Trophoblast cell (in vitro differentiated cells and primary cell): ENCODE data around the gene RASA3.

Experiments
- DNase-seq, 2 donors: peaks; one replicate each; pipeline ENCODE4 v3.0.0-alpha.2; 2016
- H2AFZ ChIP-seq: 2 replicates; pipeline ENCODE4 v1.6.1; 2013; ENCODE audit warnings: low read length, moderate library complexity, mild to moderate bottlenecking; ENCODE audit not compliant: insufficient read depth, poor library complexity
- H2AK5ac ChIP-seq: 2 replicates; pipeline ENCODE4 v1.6.1; 2013; ENCODE audit warnings: mild to moderate bottlenecking, low read length
- H2BK120ac ChIP-seq: 2 replicates; pipeline ENCODE4 v1.6.1; 2013; ENCODE audit warnings: low read length, mild to moderate bottlenecking, moderate library complexity; ENCODE audit not compliant: insufficient read depth, poor library complexity
- H2BK12ac ChIP-seq: 2 replicates; pipeline ENCODE4 v1.6.1; 2013; ENCODE audit warnings: mild to moderate bottlenecking, low read length, moderate library complexity
- H2BK5ac ChIP-seq: 2 replicates; pipeline ENCODE4 v1.6.1; 2013; ENCODE audit warnings: low read length, low read depth, moderate library complexity, mild to moderate bottlenecking; ENCODE audit not compliant: poor library complexity
- H3K14ac ChIP-seq: 2 replicates; pipeline ENCODE4 v1.6.1; 2013; ENCODE audit warnings: mild to moderate bottlenecking, low read length
- H3K18ac ChIP-seq: 2 replicates; pipeline ENCODE4 v1.6.1; 2013; ENCODE audit warnings: mild to moderate bottlenecking, low read length
- H3K23ac ChIP-seq: 2 replicates; pipeline ENCODE4 v1.6.1; 2013; ENCODE audit warnings: low read length
- H3K27ac ChIP-seq: 2 replicates; pipeline ENCODE4 v1.5.1; 2013; ENCODE audit warnings: low read depth, mild to moderate bottlenecking, inconsistent platforms, low read length, moderate library complexity
- H3K27me3 ChIP-seq: 2 replicates; pipeline ENCODE4 v1.6.1; 2013; ENCODE audit warnings: inconsistent platforms, mild to moderate bottlenecking, low read length, moderate library complexity; ENCODE audit not compliant: insufficient read depth
- H3K36me3 ChIP-seq, 2 experiments: 1 replicate in 1 of 2; 2 replicates in 1 of 2; pipeline ENCODE4 v1.6.1; 2013; ENCODE audit warnings: low read length in 2 of 2, mild to moderate bottlenecking in 2 of 2, moderate library complexity in 1 of 2; ENCODE audit not compliant: insufficient read depth in 2 of 2, control insufficient read depth in 1 of 2
- H3K4ac ChIP-seq: 2 replicates; pipeline ENCODE4 v1.6.1; 2013; ENCODE audit warnings: low read depth, mild to moderate bottlenecking, low read length, moderate library complexity
- H3K4me1 ChIP-seq, 2 experiments: 1 replicate in 1 of 2; 2 replicates in 1 of 2; pipeline ENCODE4 v1.6.1; 2013; ENCODE audit warnings: low read length in 2 of 2, mild to moderate bottlenecking in 2 of 2, moderate library complexity in 1 of 2; ENCODE audit not compliant: insufficient read depth in 2 of 2, control insufficient read depth in 1 of 2
- H3K4me2 ChIP-seq: 2 replicates; pipeline ENCODE4 v1.6.1; 2013; ENCODE audit warnings: inconsistent platforms, mild to moderate bottlenecking, low read length, moderate library complexity
- H3K4me3 ChIP-seq: 2 replicates; pipeline ENCODE4 v1.5.1; 2013; ENCODE audit warnings: mild to moderate bottlenecking, low read depth, low read length, inconsistent platforms
- H3K79me1 ChIP-seq: one replicate; pipeline ENCODE4 v1.6.1; 2013; ENCODE audit warnings: low read length
- H3K79me2 ChIP-seq: 2 replicates; pipeline ENCODE4 v1.6.1; 2013; ENCODE audit warnings: low read length, mild to moderate bottlenecking; ENCODE audit not compliant: control insufficient read depth, insufficient read depth, poor library complexity
- H3K9ac ChIP-seq: 2 replicates; pipeline ENCODE4 v1.6.1; 2013; ENCODE audit warnings: mild to moderate bottlenecking, low read length
- H3K9me3 ChIP-seq: 2 replicates; pipeline ENCODE4 v1.6.1; 2013; ENCODE audit warnings: low read depth, mild to moderate bottlenecking, control low read depth, inconsistent platforms, low read length; ENCODE audit not compliant: insufficient read depth
- H4K12ac ChIP-seq: 2 replicates; pipeline ENCODE4 v1.6.1; 2013; ENCODE audit warnings: low read depth, mild to moderate bottlenecking, low read length, moderate library complexity
- H4K8ac ChIP-seq: 2 replicates; pipeline ENCODE4 v1.6.1; 2013; ENCODE audit warnings: low read depth, mild to moderate bottlenecking, low read length, moderate library complexity
- H4K91ac ChIP-seq: one replicate; pipeline ENCODE4 v1.6.1; 2013; ENCODE audit warnings: low read depth, mild to moderate bottlenecking, low read length, moderate library complexity
- WGBS: extraction: QIAGEN DNeasy Blood & Tissue Kit; methylation state at CpG from one replicate; pipeline ENCODE4 v1.1.7; 2013; ENCODE audit warnings: missing lambda C conversion rate; ENCODE audit not compliant: insufficient read length, insufficient coverage; ENCODE audit errors: extremely low coverage; 5-methylcytosine and 5-hydroxymethylcytosine counted together

The RASA3 gene

GRCh38 chr13:113958373-113958772 is 174.1 kb downstream of the RASA3 start:
- Histone ChIP-seq H3K4me1 (no peaks in the 10 kb centered on the region), H3K36me3 (peaks cover 0 to 6% of the 10 kb centered on the region in 2 experiments), H3K14ac (no peak overlapping the region), H2BK120ac (no peak overlapping the region), H2AFZ (no peak overlapping the region), H3K23ac (no peak overlapping the region), H4K12ac (no peak overlapping the region), H4K8ac (no peak overlapping the region), H3K27ac (no peak overlapping the region), H3K9me3 (peaks cover 39% of the 10 kb centered on the region), H3K9ac (no peak overlapping the region), H2BK5ac (no peak overlapping the region), H3K4ac (no peak overlapping the region), H3K27me3 (no peaks in the 10 kb centered on the region), H3K79me1 (no peaks in the 10 kb centered on the region), H3K4me2 (no peak overlapping the region), H3K4me3 (no peak overlapping the region), H2BK12ac (no peak overlapping the region), H2AK5ac (no peak overlapping the region), H4K91ac (no peak overlapping the region), H3K79me2 (no peaks in the 10 kb centered on the region), H3K18ac (no peak overlapping the region)
- no CpG with 5 or more reads among the region's 22 CpGs for WGBS
- no peak for DNase-seq

- WGBS = no CpG with 5 or more reads among the region's 14 CpGs
- Histone ChIP-seq H3K9me3 (peaks cover 34% of the 10 kb centered on the region), H3K27me3 (no peaks in the 10 kb centered on the region)
Measured at GRCh38 chr13:113956571-113956970, 175.9 kb downstream of the RASA3 start.

DNA sequence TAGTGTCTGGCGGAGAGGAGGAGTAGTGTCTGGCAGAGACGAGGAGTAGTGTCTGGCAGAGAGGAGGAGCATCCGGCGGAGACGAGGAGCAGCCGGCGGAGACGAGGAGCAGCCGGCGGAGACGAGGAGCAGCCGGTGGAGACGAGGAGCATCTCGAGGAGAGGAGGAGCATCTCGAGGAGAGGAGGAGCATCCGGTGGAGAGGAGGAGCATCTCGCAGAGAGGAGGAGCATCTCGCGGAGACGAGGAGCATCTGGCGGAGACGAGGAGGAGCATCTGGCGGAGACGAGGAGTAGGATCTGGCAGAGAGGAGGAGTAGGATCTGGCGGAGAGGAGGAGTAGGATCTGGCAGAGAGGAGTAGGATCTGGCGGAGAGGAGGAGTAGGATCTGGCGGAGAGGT is 176.7 kb downstream of the RASA3 start:
- H3K9me3 ChIP-seq = peaks cover 34% of the 10 kb centered on the region
- DNase-seq = no peak
- no peak overlapping the region for H3K18ac ChIP-seq
- peaks cover 0 to 6% of the 10 kb centered on the region in 2 experiments for H3K36me3 ChIP-seq
- no peak overlapping the region for H2BK12ac ChIP-seq
- no peak overlapping the region for H3K23ac ChIP-seq
- H3K4me3 ChIP-seq = no peak overlapping the region
- H2AK5ac ChIP-seq = no peak overlapping the region
- H4K8ac ChIP-seq = no peak overlapping the region
- no peak overlapping the region for H3K27ac ChIP-seq
- H3K4ac ChIP-seq = no peak overlapping the region
- no CpG with 5 or more reads among the region's 27 CpGs for WGBS
- H3K9ac ChIP-seq = no peak overlapping the region
- no peaks in the 10 kb centered on the region for H3K4me1 ChIP-seq
- no peaks in the 10 kb centered on the region for H3K79me2 ChIP-seq
- no peaks in the 10 kb centered on the region for H3K27me3 ChIP-seq
- no peak overlapping the region for H3K14ac ChIP-seq
- no peak overlapping the region for H2BK120ac ChIP-seq
- H2AFZ ChIP-seq = no peak overlapping the region
- H3K79me1 ChIP-seq = no peaks in the 10 kb centered on the region
- H2BK5ac ChIP-seq = no peak overlapping the region
- H4K91ac ChIP-seq = no peak overlapping the region
- H4K12ac ChIP-seq = no peak overlapping the region
- H3K4me2 ChIP-seq = no peak overlapping the region

More at GRCh38 chr13:113956571-113956970, 175.9 kb downstream of the RASA3 start:
- no peaks in the 10 kb centered on the region for H3K4me1 ChIP-seq
- H4K8ac ChIP-seq = no peak overlapping the region
- peaks cover 0 to 6% of the 10 kb centered on the region in 2 experiments for H3K36me3 ChIP-seq
- H3K18ac ChIP-seq = no peak overlapping the region
- no peak overlapping the region for H2BK12ac ChIP-seq
- H3K14ac ChIP-seq = no peak overlapping the region
- no peak overlapping the region for H2BK120ac ChIP-seq
- no peak overlapping the region for H3K4ac ChIP-seq
- no peak overlapping the region for H2AK5ac ChIP-seq
- H3K23ac ChIP-seq = no peak overlapping the region
- no peak overlapping the region for H3K4me2 ChIP-seq
- H4K12ac ChIP-seq = no peak overlapping the region
- no peaks in the 10 kb centered on the region for H3K79me2 ChIP-seq
- no peak overlapping the region for H3K9ac ChIP-seq
- DNase-seq = no peak
- no peak overlapping the region for H3K27ac ChIP-seq
- no peak overlapping the region for H4K91ac ChIP-seq
- H2BK5ac ChIP-seq = no peak overlapping the region
- H3K4me3 ChIP-seq = no peak overlapping the region
- no peak overlapping the region for H2AFZ ChIP-seq
- no peaks in the 10 kb centered on the region for H3K79me1 ChIP-seq

DNA sequence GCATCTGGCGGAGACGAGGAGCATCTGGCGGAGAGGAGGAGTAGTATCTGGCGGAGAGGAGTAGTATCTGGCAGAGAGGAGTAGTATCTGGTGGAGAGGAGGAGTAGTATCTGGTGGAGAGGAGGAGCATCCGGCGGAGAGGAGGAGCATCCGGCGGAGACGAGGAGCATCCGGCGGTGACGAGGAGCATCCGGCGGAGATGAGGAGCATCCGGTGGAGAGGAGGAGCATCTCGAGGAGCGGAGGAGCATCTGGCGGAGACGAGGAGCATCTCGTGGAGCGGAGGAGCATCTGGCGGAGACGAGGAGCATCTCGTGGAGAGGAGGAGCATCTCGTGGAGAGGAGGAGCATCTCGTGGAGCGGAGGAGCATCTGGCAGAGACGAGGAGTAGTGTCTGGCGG is 177.2 kb downstream of the RASA3 start:
- H3K4me2 ChIP-seq = no peak overlapping the region
- no peak overlapping the region for H2BK5ac ChIP-seq
- peaks cover 0 to 6% of the 10 kb centered on the region in 2 experiments for H3K36me3 ChIP-seq
- no peaks in the 10 kb centered on the region for H3K4me1 ChIP-seq
- H3K9me3 ChIP-seq = peaks cover 36% of the 10 kb centered on the region
- no peaks in the 10 kb centered on the region for H3K79me1 ChIP-seq
- no peak overlapping the region for H3K18ac ChIP-seq
- H4K8ac ChIP-seq = no peak overlapping the region
- no peak overlapping the region for H3K27ac ChIP-seq
- DNase-seq = no peak
- no peak overlapping the region for H4K12ac ChIP-seq
- no peaks in the 10 kb centered on the region for H3K79me2 ChIP-seq
- H3K4ac ChIP-seq = no peak overlapping the region
- H3K4me3 ChIP-seq = no peak overlapping the region
- H2BK12ac ChIP-seq = no peak overlapping the region
- no peak overlapping the region for H2BK120ac ChIP-seq
- H3K9ac ChIP-seq = no peak overlapping the region
- WGBS = no CpG with 5 or more reads among the region's 29 CpGs
- no peak overlapping the region for H2AK5ac ChIP-seq
- H3K27me3 ChIP-seq = no peaks in the 10 kb centered on the region
- H4K91ac ChIP-seq = no peak overlapping the region
- no peak overlapping the region for H2AFZ ChIP-seq
- no peak overlapping the region for H3K14ac ChIP-seq
- no peak overlapping the region for H3K23ac ChIP-seq
